Mammary epithelial cell (primary cell): ENCODE measurements around the gene PDE7B.

Experiments
- EZH2 ChIP-seq: IDR thresholded peaks from 2 replicates; pipeline ENCODE4 v1.6.1; 2012; ENCODE audit warnings: low read length, inconsistent platforms, borderline replicate concordance
- TF ChIP-seq, protein P1 (sequence below), 2 donors: IDR thresholded peaks in 1 of 2; conservative IDR thresholded peaks in 1 of 2; 2 replicates each; pipeline ENCODE4 v1.5.1; 2011 to 2012; ENCODE audit warnings: inconsistent platforms in 2 of 2, low read length in 2 of 2, mild to moderate bottlenecking in 2 of 2, control low read depth in 1 of 2, low read depth in 1 of 2; ENCODE audit not compliant: insufficient read depth in 1 of 2; ENCODE audit errors: extremely low read depth in 1 of 2

DNA sequence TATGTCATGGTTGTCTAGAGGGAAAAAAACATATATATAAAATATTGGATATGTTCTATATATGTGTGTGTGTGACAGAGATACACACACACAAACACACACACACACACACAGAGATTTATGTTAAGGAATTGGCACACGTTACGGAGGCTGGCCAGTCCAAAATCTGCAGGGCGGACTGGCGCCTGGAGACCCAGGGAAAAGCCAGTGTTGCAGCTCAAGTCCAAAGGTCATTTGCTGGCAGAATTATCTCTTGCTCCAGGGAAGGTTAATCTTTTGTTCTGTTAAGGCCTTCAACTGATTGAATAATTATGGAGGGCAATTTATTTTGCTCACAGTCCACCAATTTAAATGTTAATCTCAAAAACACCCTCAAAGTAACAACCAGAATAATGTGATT, 37.5 kb upstream of the PDE7B start:
- TF ChIP-seq EZH2, result no peak
- TF ChIP-seq, protein P1, sequence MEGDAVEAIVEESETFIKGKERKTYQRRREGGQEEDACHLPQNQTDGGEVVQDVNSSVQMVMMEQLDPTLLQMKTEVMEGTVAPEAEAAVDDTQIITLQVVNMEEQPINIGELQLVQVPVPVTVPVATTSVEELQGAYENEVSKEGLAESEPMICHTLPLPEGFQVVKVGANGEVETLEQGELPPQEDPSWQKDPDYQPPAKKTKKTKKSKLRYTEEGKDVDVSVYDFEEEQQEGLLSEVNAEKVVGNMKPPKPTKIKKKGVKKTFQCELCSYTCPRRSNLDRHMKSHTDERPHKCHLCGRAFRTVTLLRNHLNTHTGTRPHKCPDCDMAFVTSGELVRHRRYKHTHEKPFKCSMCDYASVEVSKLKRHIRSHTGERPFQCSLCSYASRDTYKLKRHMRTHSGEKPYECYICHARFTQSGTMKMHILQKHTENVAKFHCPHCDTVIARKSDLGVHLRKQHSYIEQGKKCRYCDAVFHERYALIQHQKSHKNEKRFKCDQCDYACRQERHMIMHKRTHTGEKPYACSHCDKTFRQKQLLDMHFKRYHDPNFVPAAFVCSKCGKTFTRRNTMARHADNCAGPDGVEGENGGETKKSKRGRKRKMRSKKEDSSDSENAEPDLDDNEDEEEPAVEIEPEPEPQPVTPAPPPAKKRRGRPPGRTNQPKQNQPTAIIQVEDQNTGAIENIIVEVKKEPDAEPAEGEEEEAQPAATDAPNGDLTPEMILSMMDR (conservative IDR thresholded peaks at IDR 0.05 in 1 of 2, IDR thresholded peaks at IDR 0.05 in 1 of 2; ENCODE audit: extremely low read depth in 1 of 2, insufficient read depth in 1 of 2, low read depth in 1 of 2, low read length in 2 of 2), result no peak
